ENCODE measurements around the gene TIMM50.

Gene TIMM50

DNA sequence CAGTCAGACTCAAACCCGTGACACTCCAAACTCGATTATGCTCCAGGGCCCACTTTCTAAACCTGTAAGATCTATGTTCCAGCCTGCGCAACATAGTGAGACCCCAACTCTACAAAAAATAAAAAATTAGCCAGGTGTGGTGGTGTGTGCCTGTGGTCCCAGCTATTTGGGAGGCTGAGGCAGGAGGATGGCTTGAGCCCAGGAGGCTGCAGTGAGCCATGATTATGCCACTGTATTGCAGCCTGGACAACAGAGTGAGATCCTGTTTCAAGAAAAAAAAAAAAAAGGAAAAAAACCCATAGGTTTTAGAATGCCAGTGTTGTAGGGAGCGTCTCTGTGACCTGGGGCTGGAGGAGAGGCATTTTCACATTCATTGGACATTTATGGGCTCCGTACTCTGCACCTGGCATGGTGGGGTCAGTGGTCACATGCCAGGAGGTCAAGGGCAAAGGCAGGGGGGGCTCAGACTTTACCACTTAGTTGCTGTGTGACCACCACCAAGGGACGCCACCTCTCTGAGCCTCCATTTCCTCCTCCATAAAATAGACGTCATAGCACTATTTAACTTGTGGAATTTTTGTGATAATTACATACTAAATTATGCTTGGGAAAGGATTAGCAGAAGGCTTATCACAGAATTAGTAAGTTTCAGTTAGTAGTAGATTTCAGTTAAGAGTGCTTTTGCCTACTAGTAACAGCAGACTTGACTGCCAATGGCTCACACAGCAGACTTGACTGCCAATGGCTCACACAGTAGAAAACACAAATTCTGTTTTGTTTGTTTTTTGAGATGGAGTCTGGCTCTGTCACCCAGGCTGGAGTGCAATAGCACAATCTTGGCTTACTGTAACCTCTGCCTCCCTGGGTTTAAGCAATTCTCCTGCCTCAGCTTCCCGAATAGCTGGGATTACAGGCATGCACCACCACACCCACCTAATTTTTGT, 40.2 kb downstream of the TIMM50 start:
- H3K4me3 ChIP-seq (ENCODE audit: low read length), result no peak overlapping the region
- no peak for TF ChIP-seq ZNF274 (IDR thresholded peaks at IDR 0.05; ENCODE audit: low read depth, low read length)

DNA sequence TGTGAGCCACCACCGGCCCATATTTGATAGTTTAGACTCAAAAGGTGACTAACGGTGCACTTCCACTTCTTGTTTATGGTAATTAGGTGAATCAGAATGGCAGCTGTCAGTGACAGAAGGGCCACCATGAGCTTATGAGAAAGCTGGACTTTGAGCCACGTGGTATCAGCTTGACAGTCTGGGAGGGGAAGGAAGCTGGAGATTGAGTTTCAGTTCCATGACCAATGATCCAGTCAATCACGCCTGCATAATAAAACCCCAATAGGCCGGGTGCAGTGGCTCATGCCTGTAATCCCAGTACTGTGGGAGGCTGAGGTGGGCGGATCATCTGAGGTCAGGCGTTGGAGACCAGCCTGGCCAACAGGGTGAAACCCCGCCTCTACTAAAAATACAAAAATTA, 43.9 kb downstream of the TIMM50 start:
- no peak for TF ChIP-seq ZNF274 (IDR thresholded peaks at IDR 0.05; ENCODE audit: low read depth, low read length)

DNA sequence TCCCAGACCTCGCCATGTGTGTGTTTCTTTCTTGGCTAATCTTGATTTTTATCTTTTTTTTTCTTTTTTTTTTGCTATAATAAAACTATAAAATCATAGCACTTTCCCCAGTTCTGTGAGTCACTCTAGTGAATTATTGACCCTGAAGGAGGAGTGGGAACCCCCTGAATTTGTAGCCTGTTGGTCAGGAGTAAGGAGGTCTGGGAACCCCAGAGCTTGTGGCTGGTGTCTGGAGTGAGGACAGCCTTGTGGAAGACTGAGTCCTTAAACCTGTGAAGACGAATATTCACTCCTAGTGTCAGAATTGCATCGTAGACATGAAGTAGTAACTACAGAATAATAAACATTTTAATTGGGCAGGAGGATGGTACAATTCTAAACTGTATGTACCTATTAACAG, 44.6 kb downstream of the TIMM50 start:
- H3K4me3 ChIP-seq (ENCODE audit: low read length), result no peak overlapping the region
- no peak for TF ChIP-seq ZNF274 (IDR thresholded peaks at IDR 0.05; ENCODE audit: low read depth, low read length)

More for the DNA sequence above, 43.9 kb downstream of the TIMM50 start:
- H3K4me3 ChIP-seq (ENCODE audit: low read length), result no peak overlapping the region

DNA sequence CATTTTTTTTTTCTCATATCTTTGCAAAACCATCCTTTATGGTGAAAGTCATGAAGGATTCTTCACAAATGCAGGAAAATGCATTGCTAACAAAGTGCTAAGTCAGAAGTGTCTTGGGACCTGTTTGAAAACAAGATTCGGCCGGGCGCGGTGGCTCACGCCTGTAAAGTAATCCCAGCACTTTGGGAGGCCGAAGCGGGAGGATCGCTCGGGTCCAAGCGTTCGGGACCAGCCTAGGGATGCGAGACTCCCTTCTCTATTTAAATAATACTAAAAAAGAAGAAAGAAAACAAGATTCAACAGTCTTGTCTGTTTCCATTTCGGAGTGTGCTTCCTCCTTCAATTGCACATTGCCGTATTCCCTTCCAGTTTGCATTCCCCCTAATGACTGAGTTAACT, 51.2 kb downstream of the TIMM50 start:
- no peak for TF ChIP-seq ZNF274 (IDR thresholded peaks at IDR 0.05; ENCODE audit: low read depth, low read length)
- peak overlapping the region; percentile 87 for H3K4me3 ChIP-seq (ENCODE audit: low read length)

DNA sequence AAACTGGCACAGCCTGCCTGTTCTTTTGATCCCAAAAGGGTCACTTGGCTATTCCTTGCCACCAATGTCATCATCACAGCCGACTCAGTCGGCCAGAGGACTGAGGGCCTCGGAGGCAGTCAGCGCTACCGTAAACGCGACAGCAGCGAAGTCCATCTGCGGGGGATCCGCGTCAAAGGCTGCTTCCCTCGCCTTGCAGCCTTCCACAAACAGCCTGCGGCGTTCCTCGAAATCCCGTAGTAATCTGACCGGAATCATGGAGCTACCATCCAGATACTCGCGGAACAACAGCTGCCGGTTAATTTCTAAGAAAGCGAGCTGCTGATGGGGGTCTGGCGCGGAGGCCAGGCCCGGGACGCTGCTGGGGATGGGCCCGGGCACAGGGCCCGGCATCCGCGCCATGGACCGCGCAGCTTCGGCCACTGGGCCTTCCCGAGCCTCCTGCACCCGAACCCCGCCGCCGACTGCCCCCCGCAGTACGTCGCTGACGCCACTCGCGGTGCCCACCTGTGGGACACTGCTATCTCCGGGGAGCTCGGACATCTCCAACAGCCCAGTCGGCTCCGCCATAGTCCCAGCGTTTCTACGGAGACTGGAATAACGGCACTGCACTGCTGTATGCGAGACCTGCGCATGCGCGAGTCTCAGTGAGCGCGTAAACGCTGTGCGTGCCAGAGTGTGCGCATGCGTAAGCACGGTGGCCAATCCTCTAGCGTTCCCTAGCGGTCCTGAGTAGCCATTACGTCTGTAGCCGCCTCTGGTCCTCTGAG, 51.8 kb downstream of the TIMM50 start, which contains the start of gene EID2B:
TSS of gene EID2B (minus strand) at position 620 of the 770 bp plus-strand sequence. CDS start at position 570, 50 bp downstream.
- H3K4me3 ChIP-seq (ENCODE audit: low read length), result peak within 1 kb of the TSS; percentile 87
- TF ChIP-seq ZNF274 (IDR thresholded peaks at IDR 0.05; ENCODE audit: low read depth, low read length), result no peak

DNA sequence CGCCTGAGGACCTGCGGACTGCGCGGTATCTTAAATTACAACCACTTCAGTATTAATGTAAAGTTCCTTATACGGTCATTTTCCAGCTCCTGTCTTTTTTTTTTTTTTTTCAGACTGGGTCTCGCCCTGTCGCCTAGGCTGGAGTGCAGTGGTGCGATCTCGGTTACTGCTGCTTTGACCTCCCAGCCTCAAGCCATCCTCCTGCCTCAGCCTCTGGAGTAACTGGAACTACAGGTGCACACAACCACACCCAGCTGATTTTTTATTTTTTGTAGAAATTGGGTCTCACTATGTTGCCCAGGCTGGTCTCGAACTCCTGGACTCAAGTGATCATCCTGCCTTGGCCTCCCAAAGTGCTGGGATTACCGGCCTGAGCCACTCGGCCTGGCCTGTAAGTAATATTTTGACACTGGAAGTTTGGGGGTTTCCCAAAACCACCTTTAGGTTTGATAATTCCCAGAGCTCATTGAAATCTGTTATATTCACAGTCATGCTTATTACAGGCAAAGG, 52.4 kb downstream of the TIMM50 start:
- no peak overlapping the region for H3K4me3 ChIP-seq (ENCODE audit: low read length)
- no peak for TF ChIP-seq ZNF274 (IDR thresholded peaks at IDR 0.05; ENCODE audit: low read depth, low read length)

DNA sequence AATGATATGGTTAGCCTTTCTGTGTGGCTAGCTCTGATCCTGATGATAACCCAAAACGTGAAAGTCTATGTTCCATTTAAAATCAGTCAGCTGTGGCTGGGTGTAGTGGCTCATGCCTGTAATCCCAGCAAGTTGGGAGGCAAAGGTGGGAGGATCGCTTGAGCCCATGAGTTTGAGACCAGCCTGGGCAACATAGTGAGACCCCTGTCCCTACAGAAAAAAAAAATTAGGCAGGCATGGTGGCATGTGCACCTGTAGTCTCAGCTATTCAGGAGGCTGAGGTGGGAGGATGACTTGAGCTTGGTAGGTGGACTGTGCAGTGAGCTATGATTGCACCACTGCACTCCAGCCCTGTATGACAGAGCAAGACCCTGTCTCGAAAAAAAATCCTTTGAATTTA, 53.2 kb downstream of the TIMM50 start:
- TF ChIP-seq ZNF274 (IDR thresholded peaks at IDR 0.05; ENCODE audit: low read depth, low read length), result no peak
- H3K4me3 ChIP-seq (ENCODE audit: low read length), result no peak overlapping the region

DNA sequence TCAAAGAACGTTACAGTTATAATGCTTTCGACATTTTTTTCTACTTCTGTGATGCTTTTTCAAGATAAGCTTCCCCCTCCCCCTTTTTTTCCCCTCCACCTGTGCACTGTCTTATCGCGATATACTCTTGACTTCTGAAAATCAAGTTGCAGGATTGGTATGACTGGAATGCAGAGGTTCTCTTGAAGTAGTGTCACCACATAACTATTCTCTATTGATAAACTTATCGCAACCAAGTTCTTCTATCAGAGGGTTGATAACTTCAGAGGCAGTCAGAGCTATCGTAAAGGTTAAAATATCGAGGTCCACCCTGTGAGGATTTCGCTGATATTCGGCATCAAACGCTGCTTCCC, 58.5 kb downstream of the TIMM50 start:
- peak overlapping the region; percentile 92 for H3K4me3 ChIP-seq (ENCODE audit: low read length)
- TF ChIP-seq ZNF274 (IDR thresholded peaks at IDR 0.05; ENCODE audit: low read depth, low read length), result no peak

DNA sequence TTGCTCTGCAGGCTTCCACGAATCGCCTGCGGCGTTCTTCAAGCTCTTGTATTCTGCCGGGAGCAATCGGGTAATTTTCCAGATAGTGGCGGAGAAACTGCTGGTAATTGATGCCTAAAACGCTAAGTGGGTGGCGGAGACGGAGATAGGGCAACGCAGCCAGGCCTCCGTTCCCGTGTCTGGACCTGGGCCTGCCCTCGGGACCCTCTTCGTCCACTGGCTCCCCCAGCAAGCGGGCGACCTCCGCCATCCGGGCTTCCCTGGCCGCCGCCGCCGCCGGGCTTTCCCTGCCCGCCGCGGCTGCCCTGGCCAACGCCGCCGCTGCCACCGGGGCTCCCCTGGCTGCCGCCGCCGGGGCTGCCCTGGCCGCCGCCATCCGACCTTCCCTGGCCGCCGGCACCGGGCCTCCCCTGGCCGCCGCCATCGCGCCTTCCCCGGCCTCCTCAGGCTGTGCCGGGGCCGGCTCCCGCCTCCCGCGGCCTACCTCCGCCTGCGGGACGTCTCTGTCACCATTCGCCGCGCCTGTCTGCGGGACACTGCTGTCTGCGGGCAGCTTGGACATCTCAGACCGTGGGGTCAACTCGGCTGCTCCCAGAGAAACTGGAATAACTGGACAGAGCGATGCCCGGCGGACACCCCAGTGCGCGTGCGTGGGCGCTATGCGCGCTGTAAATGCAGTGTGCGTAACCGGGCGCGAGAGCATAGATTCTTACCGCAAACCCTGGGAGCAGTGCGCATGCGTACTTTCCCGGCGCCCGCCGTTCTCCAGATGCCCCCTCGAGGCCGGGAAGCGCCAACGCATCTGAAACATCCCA, 59.1 kb downstream of the TIMM50 start, which contains the start of gene EID2:
TSS of gene EID2 (minus strand) at position 644 of the 815 bp plus-strand sequence. CDS start at position 562, 82 bp downstream.
- peak within 1 kb of the TSS; percentile 92 for H3K4me3 ChIP-seq (ENCODE audit: low read length)
- no peak for TF ChIP-seq ZNF274 (IDR thresholded peaks at IDR 0.05; ENCODE audit: low read depth, low read length)

DNA sequence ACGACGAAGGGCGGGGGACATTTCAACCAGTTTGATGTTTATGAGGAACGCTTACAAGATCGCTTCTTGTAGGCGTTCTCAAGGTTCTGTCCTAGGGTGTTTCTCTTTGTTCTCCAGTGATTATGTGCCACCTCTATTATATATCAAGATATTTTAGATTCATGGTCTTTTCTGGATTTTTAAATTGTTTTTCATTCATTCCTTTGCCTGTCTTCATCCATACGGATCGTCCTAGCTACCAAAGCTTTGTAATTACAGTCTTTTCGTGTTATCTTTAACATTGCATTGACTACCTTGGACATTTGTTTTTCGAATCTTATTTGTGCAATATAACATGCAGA, 59.7 kb downstream of the TIMM50 start:
- no peak overlapping the region; the same call in 1 of the 2 replicates for H3K4me3 ChIP-seq (ENCODE audit: low read length)
- no peak for TF ChIP-seq ZNF274 (IDR thresholded peaks at IDR 0.05; ENCODE audit: low read depth, low read length)

All from GM08714 (cell line).